ENCODE data around the gene LAMB1. TPM values are rescaled to one million over a fixed set of nuclear protein-coding genes. Genes with fewer than 3 reads are reported as not detected.
A peak's percentile ranks its signal among the peaks of the same experiment; 100 is the strongest.

Gene LAMB1
- total RNA-seq, 1 experiment from 2014 or later, result 101 TPM

DNA sequence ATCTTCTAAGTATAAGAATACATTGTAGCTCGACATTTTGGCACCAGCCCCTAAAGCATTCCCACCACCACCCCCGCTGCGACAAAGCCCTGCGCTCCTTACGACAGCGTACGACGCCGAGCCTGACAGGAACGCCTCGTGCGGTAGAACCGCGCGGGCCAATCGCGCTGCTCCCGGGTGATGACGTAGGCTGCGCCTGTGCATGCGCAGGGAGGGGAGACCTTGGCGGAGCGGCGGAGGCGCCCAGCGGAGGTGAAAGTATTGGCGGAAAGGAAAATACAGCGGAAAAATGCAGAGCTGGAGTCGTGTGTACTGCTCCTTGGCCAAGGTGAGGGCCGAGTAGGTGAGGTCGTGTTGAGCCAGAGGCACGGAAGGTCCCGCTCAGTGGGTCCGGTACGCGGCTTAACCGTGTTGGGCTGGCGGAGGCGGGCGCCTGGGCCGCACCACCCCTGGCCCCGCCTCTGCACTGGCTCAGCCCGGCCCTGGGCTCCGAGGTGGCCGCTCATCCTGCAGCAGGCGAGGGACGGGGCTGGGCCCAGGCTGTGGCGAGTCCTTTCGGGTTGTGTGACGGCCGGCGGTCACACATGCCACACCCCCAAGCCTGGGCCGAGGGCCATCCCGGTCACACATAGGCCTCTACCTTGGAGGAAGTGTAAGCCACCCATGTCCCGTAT, 111.9 kb downstream of the LAMB1 start, which contains the start of gene DLD:
Gene DLD (plus strand): TSS at position 222 of the 674 bp plus-strand sequence. CDS start 68 bp downstream, at position 290.
- peaks cover 14% of the 10 kb centered on the region for H3K9me3 Mint-ChIP-seq
- peaks cover 19% of the 10 kb centered on the region for H3K36me3 Mint-ChIP-seq
- peaks cover 2% of the 10 kb centered on the region; the same call in 1 of the 2 replicates for H3K27me3 Mint-ChIP-seq (ENCODE audit: low read depth)
- H3K4me1 Mint-ChIP-seq, result peaks cover 15% of the 10 kb centered on the region
- H3K27ac Mint-ChIP-seq, result peak within 1 kb of the TSS; percentile 96
- H3K4me3 Mint-ChIP-seq, result peak within 1 kb of the TSS; percentile 92
- ChIA-PET CTCF (interaction anchor here (1.7 to 2.2 kb wide), 2 partner anchors 12 to 16 kb away, joined by 6 to 11 read pairs; no protein-coding TSS in a partner anchor), POLR2A (no interaction called here)
- DNase-seq (ENCODE audit: low spot score) (peak; percentile 94), ATAC-seq (peak; percentile 97)
- no peak for TF ChIP-seq IRF2 (CRISPR knock-in tag; IDR thresholded peaks at IDR 0.05; ENCODE audit: borderline replicate concordance, low read depth)
- TF ChIP-seq CREB1 (CRISPR knock-in tag; IDR thresholded peaks at IDR 0.05), result no peak
- TF ChIP-seq OVOL2 (CRISPR knock-in tag; IDR thresholded peaks at IDR 0.05; ENCODE audit: borderline replicate concordance), result no peak
- no peak for TF ChIP-seq ATF6 (CRISPR knock-in tag; IDR thresholded peaks at IDR 0.05)
- TF ChIP-seq USF1 (CRISPR knock-in tag; IDR thresholded peaks at IDR 0.05), result peak; percentile 21; the same call in 1 of the 2 replicates
- no peak for TF ChIP-seq ERG (CRISPR knock-in tag; IDR thresholded peaks at IDR 0.05)
- no peak for TF ChIP-seq ZNF425 (CRISPR knock-in tag; conservative IDR thresholded peaks at IDR 0.05)
- TF ChIP-seq PRRX2 (CRISPR knock-in tag; IDR thresholded peaks at IDR 0.05), result no peak
- no peak for TF ChIP-seq ZNF512 (CRISPR knock-in tag; IDR thresholded peaks at IDR 0.05; ENCODE audit: borderline replicate concordance)
- TF ChIP-seq, protein P1, sequence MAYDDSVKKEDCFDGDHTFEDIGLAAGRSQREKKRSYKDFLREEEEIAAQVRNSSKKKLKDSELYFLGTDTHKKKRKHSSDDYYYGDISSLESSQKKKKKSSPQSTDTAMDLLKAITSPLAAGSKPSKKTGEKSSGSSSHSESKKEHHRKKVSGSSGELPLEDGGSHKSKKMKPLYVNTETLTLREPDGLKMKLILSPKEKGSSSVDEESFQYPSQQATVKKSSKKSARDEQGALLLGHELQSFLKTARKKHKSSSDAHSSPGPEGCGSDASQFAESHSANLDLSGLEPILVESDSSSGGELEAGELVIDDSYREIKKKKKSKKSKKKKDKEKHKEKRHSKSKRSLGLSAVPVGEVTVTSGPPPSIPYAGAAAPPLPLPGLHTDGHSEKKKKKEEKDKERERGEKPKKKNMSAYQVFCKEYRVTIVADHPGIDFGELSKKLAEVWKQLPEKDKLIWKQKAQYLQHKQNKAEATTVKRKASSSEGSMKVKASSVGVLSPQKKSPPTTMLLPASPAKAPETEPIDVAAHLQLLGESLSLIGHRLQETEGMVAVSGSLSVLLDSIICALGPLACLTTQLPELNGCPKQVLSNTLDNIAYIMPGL (CRISPR knock-in tag; IDR thresholded peaks at IDR 0.05), result peak; percentile 80
- no peak for TF ChIP-seq GRHL2 (CRISPR knock-in tag; IDR thresholded peaks at IDR 0.05; ENCODE audit: insufficient replicate concordance, severe bottlenecking)
- 0 out of 2 replicates have a peak, but pooled peaks have one; percentile 63 for TF ChIP-seq ARID4B (CRISPR knock-in tag; IDR thresholded peaks at IDR 0.05; ENCODE audit: borderline replicate concordance)
- no peak for TF ChIP-seq JAZF1 (CRISPR knock-in tag; IDR thresholded peaks at IDR 0.05)
- peak; percentile 94 for TF ChIP-seq CREM (CRISPR knock-in tag; IDR thresholded peaks at IDR 0.05)
- TF ChIP-seq, protein P2, sequence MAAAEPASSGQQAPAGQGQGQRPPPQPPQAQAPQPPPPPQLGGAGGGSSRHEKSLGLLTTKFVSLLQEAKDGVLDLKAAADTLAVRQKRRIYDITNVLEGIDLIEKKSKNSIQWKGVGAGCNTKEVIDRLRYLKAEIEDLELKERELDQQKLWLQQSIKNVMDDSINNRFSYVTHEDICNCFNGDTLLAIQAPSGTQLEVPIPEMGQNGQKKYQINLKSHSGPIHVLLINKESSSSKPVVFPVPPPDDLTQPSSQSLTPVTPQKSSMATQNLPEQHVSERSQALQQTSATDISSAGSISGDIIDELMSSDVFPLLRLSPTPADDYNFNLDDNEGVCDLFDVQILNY (CRISPR knock-in tag; IDR thresholded peaks at IDR 0.05), result peak; percentile 76; the same call in 1 of the 2 replicates
- TF ChIP-seq NR3C1 (CRISPR knock-in tag; conservative IDR thresholded peaks at IDR 0.05; ENCODE audit: low read depth), result no peak
